ENCODE data around the gene SIK3. TPM values are rescaled to one million over a fixed set of nuclear protein-coding genes. Genes with fewer than 3 reads are reported as not detected.

SIK3 gene
- total and polyA plus RNA-seq, 11 donors: 11.8 to 67.4 (median 38.1) TPM

- no peak overlapping the region for H3K4me3 ChIP-seq
- 76 to 96% (median 85%) methylated on average over 5 of the region's 5 CpGs for WGBS, 4 donors
- H3K36me3 ChIP-seq: peaks cover 3 to 83% (median 52%) of the 10 kb centered on the region in 9 donors
- TF ChIP-seq POLR2A (IDR thresholded peaks at IDR 0.05): no peak
- TF ChIP-seq CTCF (IDR thresholded peaks at IDR 0.05): no peak
- no peaks in the 10 kb centered on the region for H3K27me3 ChIP-seq
- H3K4me1 ChIP-seq: peaks cover 0 to 44% (median 17%) of the 10 kb centered on the region in 12 donors
- no peak for ATAC-seq
- H3K9me3 ChIP-seq: no peaks in the 10 kb centered on the region
- intact Hi-C loops (cut with DNase I): no loop called here
- DNase-seq: no peak
- no peak overlapping the region for H3K27ac ChIP-seq
Measured at GRCh38 chr11:116856423-116856822, 241.8 kb downstream of the SIK3 start.

GRCh38 chr11:116855413-116855812 lies 242.8 kb downstream of the SIK3 start:
- no peak for TF ChIP-seq POLR2A (IDR thresholded peaks at IDR 0.05)
- no peak overlapping the region for H3K4me3 ChIP-seq
- intact Hi-C loops (cut with DNase I): no loop called here
- no peaks in the 10 kb centered on the region for H3K9me3 ChIP-seq
- DNase-seq (no peak), ATAC-seq (no peak)
- peaks cover 0 to 54% (median 18%) of the 10 kb centered on the region in 12 donors for H3K4me1 ChIP-seq
- H3K36me3 ChIP-seq: peaks cover 3 to 73% (median 42%) of the 10 kb centered on the region in 9 donors
- peak overlapping the region in 1 of 12 donors; percentile 87 for H3K27ac ChIP-seq
- H3K27me3 ChIP-seq: no peaks in the 10 kb centered on the region
- 91 to 95% (median 95%) methylated on average over 7 of the region's 7 CpGs for WGBS, 4 donors

- peak in 3 of 4 donors; percentile 33 to 64 (median 46) for ATAC-seq
- H3K27ac ChIP-seq: peak overlapping the region in 1 of 12 donors; percentile 87
- peaks cover 0 to 67% (median 40%) of the 10 kb centered on the region in 9 donors for H3K36me3 ChIP-seq
- WGBS, 4 donors: 73 to 94% (median 80%) methylated on average over 6 of the region's 6 CpGs
- TF ChIP-seq CTCF (IDR thresholded peaks at IDR 0.05) (no peak), POLR2A (IDR thresholded peaks at IDR 0.05) (no peak)
- peak overlapping the region in 1 of 12 donors; percentile 9 for H3K4me3 ChIP-seq
- H3K27me3 ChIP-seq: no peaks in the 10 kb centered on the region
- peaks cover 0 to 58% (median 18%) of the 10 kb centered on the region in 12 donors for H3K4me1 ChIP-seq
- no peak for DNase-seq
- H3K9me3 ChIP-seq: no peaks in the 10 kb centered on the region
- intact Hi-C loops (cut with DNase I): no loop called here
Measured at GRCh38 chr11:116853461-116854073, 244.7 kb downstream of the SIK3 start.

GRCh38 chr11:116852261-116853031 lies 245.8 kb downstream of the SIK3 start:
- Histone ChIP-seq H3K27ac (peak overlapping the region in 3 of 12 donors; percentile 6 to 87 (median 29)), H3K4me1 (peaks cover 0 to 58% (median 18%) of the 10 kb centered on the region in 12 donors), H3K27me3 (no peaks in the 10 kb centered on the region), H3K4me3 (no peak overlapping the region), H3K9me3 (no peaks in the 10 kb centered on the region), H3K36me3 (peaks cover 0 to 65% (median 40%) of the 10 kb centered on the region in 9 donors)
- no peak for DNase-seq
- intact Hi-C loops (cut with DNase I): no loop called here
- 40 to 51% (median 45%) methylated on average over 5 of the region's 5 CpGs for WGBS, 4 donors
- TF ChIP-seq POLR2A (IDR thresholded peaks at IDR 0.05) (no peak), CTCF (IDR thresholded peaks at IDR 0.05) (no peak)
- peak; percentile 7 to 51 (median 32) for ATAC-seq

Data from heart left ventricle (tissue), 16 donors.